GOT3 (cell line): ENCODE data around the gene SYNJ1.
"Not testable (repeated sequence)": the region's sequence is repeated elsewhere in the genome, so short reads cannot be mapped to it uniquely, and the experiment has no call there.

Experiments used
- DNase-seq: peaks from one replicate; lab custom pipeline; 2025; ENCODE audit warnings: mixed read lengths; lab: John Stamatoyannopoulos, UW

The SYNJ1 gene

DNA sequence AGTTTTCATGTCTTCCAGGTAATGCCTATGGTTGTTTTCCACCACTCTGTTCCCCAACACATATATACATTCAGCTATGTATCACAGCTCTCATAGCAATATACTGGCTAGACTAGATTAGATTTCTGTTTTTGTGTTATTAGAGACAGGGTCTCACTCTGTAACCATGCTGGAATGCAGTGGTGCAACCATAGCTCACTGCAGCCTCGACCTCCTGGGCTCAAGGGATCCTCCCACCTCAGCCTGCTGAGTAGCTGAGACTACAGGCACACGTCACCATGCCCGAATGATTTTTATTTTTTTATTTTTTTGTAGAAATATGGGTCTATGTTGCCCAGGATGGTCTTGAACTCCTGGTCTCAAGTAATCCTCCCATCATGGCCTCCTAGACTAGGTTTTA lies 37.7 kb downstream of the SYNJ1 start:
- DNase-seq: no peak

DNA sequence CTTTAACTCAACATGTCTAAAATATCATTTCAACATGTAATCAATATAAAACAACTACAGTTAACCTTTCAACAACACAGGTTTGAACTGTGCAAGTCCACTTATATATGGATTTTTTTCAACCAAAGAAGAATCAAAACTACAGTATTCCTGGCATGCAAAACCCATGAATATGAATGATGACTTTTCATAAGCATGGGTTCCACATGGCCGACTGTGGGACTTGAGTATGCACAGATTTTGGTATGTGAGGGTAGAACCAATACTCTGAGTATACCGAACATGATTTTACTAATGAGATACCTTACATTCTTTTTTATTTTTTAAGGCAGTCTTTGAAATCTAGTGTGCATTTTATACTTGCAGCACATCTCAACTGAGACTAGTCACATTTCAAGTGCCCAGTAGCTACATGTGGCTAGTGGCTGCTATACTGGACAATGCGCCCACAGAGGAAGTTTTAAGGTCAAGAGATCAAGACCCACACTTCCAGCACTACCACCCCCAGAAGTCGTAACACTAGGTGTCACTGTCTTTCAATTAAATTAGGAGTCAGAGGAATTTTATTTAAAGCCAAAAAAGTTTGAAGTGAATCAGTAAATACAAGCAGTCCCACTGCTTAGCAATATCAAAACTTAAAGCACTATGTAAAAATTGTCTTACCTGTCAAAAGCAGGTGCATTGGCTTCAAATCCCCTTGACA lies 40.0 kb downstream of the SYNJ1 start:
- no peak for DNase-seq

DNA sequence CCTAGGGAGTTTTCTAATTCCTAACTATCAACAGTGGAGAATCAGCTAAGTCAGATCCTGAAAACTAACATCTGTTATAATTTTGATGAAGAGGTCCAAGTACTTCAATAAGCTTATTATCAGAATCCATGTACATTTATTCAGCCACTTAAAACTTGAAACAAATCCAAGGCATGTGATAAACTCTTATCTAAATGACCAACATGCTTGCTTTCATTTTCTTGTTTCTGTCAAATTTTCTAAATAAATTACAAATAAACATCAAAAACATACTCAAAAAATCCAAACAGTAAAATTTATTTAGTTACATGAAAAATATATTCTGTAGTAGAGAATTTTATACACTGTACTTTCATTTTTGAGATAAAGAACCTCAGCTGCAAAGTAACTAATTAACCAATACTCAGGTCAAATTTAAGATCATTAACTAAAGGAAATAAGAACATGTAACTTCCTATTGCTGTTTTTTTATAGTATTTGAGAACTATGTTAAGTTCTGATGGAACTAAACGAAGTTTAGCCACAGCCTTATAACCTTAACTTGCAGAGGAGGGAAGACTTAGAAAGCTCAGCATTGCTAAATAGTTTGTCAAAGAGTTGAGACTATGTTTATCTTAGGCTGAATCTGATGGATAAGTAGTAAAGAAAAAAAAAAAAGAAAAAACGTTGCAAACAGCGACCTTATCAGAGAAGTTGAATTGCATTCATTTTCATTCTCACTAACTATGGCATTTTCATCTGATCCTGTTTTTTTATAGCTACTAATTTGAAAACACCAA lies 44.9 kb downstream of the SYNJ1 start:
- no peak for DNase-seq

DNA sequence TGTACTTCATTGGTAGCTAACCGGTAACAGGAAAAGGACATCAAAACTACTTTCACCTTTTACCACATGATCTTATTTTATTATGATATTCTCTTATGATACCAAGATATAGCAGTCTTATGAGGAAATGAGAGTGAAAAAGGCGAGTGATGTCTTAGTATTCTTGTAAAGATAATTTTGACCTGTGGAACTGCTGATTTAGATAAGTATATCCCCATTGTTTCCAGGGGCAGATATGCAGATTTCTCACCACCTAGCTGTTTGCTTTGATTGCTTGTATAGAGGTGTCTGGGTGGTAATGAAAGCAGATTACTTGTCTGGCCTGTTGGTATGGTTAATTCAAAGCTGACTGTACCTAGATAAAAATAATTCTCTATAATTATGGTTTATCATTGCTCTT lies 53.1 kb downstream of the SYNJ1 start:
- no peak for DNase-seq

DNA sequence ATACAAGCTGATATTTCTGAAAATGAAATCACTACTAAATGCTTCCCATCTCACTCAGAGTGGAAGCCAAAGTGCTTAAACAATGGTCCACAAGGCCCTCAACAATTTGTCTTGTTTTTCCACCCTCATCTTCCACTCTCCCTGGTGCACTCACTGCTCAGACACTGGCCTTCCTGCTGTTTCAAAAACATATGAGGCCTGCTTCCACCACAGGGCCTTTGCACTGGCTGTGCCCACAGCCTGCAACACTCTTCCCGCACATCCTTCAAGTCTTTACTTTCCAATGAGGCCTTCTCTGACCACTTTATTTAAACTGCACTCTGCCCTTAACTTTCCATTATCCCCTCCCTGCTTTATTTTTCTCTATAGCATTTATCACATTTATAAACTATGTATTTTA lies 53.8 kb downstream of the SYNJ1 start:
- no peak for DNase-seq

DNA sequence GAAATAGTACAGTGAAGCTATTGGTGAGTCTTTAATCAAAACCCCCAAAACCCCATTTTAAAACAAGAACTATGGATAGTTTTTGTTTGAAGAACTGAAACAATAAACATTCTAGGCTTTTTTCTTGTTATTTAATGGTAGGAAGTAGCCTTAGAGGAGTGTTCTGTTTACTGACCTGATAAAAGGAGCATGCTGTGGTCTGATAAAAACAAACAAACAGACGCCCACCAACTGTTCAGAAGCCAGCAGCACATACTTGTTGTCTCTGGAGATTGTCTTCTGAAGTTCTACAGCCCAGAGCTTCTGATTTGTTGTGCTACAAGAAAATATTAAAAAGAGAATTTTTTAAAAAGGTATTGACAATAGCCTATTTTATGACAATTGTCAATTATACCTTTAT lies 61.6 kb downstream of the SYNJ1 start:
- no peak for DNase-seq

DNA sequence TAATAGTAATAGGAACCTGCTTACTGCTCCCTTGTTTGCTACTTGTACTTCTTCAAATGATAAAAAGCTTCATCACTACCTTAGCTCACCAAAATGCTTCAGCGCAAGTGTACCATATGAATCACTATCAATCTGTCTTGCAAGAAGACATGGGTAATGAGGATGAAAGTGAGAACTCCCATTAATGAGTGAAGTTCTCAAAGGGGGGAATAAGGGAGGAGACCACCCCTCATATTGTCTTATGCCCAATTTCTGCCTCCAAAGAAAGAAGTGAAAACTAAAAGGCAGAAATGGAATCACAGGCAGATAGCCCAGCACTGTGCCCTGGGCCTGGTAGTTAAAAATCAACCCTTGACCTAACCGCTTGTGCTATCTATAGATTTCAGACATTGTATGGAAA lies 63.7 kb downstream of the SYNJ1 start:
- DNase-seq: not testable (repeated sequence)

DNA sequence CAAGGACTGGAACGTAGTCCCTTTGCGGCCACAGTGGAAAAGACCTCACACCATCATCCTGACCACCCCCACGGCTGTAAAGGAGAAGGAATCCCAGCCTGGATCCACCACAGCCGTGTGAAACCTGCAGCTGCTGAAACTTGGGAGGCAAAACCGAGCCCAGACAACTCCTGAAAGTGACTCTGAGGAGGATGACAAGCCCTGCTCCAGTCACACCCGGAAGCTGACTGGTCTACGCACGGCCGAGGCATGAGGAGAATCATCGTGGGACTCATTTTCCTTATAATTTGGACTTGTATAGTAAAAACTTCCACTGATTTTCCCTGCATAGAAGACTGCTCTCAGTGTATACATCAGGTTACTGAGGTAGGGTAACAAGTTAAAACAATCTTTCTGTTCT lies 65.8 kb downstream of the SYNJ1 start:
- DNase-seq: not testable (repeated sequence)

DNA sequence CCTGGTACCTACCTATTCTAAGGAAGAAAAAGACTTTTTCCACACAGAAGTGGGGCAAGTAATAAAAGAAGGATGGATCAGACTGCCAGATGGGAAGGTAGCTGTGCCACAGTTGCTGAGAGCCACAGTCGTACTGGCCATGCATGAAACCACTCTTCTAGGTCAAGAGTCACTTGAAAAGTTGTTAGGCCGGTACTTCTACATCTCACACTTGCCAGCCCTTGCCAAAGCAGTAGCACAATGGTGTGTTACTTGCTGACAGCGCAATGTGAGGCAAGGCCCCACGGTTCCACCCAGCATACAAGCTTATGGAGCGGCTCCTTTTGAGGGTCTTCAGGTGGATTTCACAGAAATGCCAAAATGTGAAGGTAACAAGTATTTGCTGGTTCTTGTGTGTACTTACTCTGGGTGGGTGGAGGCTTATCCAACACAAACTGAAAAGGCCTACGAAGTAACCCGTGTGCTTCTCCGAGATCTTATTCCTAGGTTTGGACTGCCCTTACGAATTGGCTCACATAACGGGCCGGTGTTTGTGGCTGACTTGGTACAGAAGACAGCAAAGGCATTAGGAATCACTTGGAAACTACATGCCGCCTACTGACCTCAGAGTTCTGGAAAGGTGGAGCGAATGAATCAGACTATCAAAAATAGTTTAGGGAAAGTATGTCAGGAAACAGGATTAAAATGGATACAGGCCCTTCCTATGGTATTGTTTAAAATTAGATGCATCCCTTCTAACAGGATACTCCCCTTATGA lies 66.6 kb downstream of the SYNJ1 start:
- not testable (repeated sequence) for DNase-seq

DNA sequence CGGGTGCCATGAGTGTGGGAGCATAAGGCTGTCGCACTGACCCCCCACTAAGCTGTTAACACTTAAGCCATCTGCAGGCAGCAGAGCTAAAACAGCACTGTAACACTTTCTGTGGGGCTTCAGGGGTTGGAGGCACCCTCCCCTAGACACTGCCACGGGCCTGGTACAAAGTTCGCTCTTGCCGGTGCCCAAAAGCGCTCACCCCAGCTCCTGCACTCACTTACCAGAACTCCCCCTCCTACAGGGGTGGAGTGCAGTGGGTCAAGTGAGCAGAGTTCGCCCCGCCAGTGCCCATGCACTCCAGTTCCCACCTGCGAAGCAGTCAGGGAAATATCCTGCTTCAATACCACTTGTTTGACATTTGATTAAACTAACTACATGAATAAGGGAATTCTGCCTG lies 69.3 kb downstream of the SYNJ1 start:
- no peak for DNase-seq

DNA sequence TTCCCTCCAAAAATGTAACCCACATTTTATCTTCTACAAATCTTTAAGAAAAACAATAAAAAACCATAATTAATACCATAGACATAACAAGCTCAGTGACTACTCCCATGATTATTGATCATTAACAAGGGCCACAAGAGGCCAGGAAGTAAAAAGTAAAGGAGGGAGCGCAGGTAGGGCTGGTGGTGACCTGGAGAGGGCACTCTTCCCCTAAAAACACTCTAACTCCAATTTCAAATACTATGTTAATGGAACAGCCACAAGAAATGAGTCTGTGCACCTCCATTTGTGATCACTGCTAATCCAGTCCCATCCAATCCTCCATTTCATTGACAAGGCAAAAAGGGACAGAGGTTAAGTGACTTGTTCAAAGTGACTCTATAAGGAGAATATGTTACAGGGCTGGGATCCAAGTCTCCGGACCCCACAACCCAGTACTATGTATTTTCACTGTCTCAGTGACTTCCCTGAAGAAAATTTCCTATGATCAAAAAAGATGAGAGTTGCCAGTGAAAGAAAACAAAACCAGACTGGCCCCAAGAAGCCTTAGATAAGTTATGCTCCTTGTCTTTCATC lies 74.4 kb downstream of the SYNJ1 start:
- DNase-seq: no peak

DNA sequence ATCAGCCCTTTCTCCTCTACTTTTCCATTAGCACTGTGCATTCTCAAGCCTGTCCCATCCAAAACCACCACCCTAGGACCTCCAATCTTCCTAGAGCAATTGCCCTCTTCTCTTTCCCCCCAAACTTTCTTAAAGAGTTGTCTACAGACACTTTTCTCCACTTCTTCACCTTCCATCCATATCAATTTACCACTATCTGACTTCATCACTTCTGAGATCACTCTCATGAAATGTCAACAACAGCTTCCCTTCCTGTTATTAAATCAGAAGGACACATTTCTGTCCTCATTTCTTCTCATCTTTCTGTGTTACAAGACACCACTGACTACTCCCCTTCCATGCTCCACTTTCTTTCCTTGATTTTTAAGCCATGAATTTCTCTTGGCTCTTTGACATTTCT lies 79.6 kb downstream of the SYNJ1 start:
- no peak for DNase-seq

DNA sequence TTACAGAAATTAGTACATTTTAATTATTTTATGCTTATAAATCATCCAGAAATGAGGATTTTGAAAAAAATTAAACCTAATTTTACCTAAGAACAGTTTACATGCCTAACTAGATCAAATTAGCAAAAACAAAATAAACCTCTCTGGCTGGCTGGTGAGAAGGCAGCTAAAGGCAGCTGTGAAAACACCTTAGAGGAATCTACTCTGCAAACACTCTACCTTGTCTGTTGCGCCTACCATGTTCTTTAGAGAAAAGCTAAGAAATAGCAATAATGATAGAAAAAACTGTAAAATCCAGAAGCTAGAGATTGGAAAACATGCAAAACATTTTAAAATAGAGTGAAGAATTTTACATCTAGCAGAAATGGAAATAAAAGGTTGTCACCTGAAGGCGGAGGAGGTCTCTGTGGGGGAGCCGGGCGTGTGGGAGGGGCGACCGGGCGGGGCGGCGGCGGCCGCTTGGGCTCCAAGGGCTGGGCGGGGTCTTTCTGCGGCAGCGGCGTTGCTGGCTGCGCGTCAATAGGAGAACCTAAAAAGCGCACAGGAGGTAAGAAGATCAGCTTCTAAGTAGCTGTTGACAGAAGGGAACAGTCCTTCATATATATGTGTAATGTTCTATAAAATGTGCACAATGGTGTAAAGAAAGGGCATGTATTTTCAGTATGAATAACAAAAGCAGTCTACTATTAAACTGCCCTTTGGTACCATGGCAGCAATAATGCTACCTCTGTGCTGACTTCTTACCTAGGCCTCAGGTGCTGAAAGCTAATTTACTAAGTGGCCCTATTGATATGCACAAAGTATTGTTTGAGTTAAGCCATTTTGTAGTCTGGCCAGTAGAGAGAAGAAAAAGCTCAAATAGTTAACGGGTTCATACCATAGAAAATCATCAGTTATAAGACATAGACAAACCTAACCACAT lies 82.3 kb downstream of the SYNJ1 start:
- DNase-seq: no peak

DNA sequence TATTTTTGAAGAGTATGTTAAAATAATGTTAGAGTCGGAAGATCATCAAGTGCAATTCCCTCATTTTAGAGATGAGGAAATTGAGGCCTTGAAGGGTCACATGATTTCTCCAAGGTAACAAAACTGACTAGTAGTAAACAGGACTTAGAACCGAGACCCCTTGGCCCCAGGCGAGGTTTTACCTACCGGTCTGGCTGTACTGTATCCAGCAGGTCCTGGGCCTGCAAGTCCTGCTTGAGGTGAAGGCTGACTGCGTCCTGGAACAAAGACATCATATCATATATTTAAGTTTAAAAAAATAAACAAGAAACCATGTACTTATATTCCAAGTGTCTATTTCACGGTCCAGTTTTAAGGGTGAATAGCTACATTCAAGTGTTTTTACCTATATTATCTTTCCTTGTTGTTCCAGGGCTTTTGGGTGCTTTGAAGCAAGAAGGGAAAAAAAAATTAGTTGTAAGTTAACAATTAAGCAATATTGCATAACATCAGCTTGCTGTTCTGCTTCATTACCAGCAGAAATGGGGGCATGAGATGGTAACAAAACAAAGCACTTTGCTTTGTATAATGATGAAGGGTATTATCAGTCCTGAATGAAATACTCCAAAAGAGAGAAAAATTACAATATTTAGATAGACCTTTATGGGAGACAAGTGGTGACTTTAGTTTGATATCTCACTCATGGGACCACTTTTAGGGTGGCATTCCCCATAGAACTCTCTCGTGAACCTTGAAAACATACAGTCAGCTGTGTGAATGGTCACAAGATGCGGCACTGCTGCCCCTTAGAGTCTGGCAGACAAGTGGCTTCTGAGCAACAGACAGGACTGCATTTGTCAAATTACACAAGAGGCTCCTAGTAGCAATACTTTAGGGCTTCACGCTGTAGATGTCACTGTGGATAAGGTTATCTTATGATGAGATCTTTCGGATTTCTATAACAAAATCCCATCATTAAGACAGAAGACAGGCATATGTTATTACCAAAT lies 85.8 kb downstream of the SYNJ1 start:
- DNase-seq: no peak

DNA sequence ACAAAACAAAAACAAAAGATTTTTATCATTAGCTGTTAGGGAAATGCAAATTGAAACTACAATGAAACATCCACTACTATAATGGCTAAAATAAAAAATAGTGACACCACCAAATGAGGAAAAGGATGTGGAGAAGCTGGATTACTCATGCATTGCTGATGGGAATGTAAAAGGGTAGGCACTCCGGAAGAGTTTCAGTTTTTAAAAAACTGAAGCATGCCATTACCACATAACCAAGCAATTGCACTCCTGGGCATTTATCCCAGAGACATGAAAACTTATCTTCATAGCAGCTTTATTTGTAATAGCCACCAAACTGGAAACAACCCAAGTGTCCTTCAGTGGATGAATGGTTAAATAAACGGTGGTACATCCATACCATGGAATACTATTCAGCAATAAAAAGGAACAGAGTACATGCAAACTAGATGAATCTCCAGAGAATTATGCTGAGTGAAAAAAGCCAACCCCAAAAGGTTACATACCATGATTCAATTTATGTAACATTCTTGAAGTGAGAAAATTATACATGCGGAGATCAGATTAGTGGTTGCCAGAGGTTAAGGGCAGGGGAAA lies 101.1 kb downstream of the SYNJ1 start:
- DNase-seq: no peak

DNA sequence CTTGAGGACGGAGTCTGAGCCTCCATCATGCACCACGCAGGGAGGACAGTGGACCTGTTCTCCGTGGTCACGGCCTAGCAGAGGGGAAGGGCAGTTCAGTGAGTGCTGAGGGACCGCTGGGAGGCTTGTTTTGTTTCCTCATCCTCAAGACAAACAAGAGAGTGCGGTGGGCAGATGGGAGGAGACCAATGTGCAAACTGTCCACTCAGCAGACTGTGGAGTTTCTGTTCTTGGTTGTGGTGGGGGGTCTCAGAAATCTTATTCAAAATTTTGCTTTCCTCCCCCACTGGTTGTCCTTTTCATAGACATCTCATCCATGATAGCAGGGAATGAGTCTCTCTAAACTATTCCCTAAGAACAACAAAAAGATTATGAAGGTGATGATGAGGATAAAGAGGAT lies 109.6 kb downstream of the SYNJ1 start:
- not testable (repeated sequence) for DNase-seq

DNA sequence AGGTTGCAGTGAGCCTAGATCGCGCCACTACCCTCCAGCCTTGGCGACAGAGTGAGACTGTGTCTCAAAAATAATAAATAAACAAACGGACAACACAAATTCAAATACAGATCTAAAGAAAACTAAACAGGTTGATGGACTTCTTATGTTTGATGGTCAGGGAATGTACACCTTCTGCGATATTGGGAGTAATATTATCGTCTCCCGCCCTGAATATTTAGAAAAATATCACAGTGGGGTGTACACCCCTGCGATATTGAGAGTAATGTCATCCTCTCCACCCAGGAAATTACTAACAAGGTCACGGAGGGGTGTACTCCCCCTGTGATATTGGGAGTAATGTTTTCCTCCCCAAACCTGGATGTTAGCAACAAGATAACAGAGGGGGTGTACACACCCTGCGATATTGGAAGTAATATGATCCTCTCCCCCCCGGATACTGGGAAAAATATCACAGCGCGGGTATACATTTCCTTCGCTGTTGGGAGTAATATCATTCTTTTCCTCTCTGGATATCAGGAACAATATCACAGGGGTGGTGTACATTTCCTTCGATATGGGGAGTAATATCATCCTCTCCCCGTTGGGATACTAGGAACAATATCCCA lies 114.3 kb downstream of the SYNJ1 start:
- no peak for DNase-seq

DNA sequence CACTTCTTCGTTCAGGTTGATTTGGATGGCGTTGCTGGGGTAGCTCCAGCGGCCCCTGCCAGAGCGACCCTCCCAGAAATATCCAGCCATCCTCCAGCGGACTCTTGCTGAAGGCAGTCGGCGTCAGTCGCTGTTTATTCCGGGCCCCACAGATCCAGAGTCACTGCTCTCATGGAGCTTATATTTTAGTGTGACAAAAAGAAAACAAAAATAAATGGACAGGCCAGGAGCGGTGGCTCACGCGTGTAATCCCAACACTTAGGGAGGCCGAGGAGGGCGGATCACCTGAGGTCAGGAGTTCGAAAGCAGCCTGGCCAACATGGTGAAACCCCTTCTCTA lies 114.8 kb downstream of the SYNJ1 start:
- DNase-seq: no peak
